ENCODE results near the gene LPO. TPM values are rescaled to one million over a fixed set of nuclear protein-coding genes. Genes with fewer than 3 reads are reported as not detected.

Gene LPO
- total RNA-seq, 1 experiment from 2014 or later, result 0.06 TPM

DNA sequence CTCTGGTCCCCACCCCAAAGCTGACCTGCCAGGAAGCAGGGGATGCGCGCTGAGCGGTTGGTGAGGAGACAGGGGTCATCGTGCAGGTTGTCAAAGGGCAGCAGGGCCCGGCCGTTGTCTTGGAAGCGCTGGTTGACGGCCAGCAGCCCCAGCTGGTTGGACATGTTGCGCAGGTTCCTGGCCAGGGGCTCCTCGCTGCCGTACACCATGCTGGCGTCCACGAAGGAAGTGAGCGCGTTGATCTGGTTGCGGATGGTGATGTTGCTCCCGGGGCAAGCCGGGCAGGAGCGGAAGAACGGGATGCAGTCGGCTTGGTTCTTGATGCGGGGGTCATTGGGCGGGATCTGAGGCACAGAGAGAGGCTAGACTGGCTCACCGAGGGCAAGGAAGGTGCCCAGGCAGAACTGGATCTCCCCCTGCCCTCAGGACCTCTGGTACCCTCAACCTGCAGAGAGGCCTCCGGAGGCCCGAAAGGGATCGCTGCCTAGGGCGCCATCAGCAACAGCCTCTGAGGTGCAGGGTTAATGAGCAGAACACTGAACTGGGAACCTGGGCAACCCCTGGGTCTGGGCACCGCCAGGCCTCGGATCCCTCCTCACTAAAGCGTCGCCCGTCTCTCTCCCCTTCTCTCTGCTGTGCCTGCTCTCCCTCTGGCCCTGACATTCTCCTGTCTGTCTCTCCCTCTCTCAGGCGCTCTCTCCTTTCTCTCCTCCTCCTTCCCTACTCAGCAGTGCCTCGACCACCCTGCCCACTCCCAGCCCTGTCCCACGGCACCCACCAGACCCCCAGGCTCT lies 39.6 kb downstream of the LPO start:
- no peak for DNase-seq (ENCODE audit: low read depth)

DNA sequence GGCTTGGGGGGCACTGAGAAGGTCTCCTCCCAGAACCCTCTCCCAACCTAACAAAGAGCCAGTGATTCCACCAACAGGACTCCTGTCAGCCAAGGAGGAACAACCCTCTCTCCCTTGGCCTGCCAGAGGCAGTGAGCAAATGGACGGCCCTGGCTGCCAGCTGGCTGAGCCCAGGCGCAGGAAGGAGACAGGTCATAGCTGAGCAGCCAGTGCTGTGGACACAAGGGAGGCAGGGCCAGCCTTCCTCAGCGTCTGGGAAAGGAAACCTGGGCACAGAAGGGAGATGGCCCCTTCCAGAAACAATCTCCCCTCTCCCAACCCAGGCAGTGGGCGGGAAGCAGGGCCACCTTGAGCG lies 40.3 kb downstream of the LPO start:
- no peak for DNase-seq (ENCODE audit: low read depth)

DNA sequence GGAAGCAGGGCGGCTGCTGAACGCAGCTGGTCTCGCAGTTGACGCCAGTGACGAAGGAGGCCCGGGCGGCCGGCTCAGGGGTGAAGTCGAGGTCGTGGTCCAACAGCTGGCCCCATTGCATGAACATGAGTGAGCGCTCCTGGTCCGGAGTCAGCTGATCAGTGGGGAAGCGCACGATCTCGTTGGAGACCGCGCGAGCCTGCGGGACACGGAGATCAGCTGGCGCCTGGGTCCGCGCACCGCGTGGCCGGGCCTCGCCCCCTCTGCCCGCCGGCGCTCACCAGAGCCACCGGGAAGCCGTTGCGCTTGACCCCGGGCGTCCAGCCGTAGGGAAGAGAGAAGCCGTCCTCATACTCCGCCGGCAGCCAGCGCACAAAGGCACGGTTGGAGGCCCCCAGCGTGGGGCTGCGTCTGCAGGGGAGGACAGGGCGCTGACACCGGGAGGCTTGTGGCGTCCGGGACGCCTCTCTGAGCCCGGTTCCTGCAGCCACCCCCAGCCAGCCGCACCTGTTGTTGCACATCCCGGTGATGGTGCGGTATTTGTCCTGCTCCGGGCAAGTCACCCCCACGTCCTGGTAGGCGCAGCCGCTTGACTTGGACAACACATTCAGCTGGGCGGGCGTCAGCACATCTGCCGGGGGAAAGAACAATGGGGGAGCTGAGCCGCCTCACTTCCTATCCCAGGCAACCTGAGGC lies 40.8 kb downstream of the LPO start:
- DNase-seq (ENCODE audit: low read depth), result no peak

DNA sequence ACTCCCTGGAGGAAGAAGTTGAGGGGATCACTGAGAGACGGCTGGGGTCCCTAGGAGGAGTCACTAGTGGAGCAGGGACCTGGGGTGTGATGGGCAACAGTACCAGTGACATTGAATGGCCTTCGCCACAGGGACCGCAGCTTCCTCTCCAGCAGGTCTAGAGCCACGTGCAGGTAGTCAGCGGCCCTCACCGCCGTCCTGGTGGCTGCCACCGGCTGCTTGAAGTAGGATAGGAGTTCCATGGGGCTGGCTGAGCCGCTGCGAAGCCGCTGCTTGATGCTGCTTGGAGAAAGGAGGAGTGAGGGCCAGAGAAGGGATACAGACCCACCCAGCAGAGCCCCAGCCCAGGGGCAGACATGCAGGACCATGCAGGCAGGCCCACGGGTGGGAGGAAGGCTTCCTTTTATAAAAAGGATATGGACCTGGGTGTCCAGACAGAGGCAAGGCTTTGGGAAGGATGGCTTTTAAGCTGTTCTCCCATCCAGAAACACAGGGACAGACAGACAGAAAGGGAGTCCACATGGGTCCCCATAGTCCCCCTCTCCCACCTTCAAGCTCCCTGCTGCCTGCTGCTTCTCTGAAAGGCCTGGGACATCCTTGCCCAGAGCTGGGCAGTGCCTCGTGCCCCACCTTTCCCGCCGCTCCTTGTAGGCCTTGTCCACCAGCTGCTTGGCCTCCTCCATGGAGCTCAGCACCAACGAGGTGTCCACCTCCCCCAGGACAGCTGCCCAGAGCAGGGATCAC lies 41.5 kb downstream of the LPO start:
- no peak for DNase-seq (ENCODE audit: low read depth)

GRCh38 chr17:58280480-58281217 lies 42.3 kb downstream of the LPO start, which contains the start of gene MPO:
MPO (minus strand) TSS chr17:58280935; CDS start chr17:58280758, 177 bp downstream.
- DNase-seq (ENCODE audit: low read depth), result no peak

DNA sequence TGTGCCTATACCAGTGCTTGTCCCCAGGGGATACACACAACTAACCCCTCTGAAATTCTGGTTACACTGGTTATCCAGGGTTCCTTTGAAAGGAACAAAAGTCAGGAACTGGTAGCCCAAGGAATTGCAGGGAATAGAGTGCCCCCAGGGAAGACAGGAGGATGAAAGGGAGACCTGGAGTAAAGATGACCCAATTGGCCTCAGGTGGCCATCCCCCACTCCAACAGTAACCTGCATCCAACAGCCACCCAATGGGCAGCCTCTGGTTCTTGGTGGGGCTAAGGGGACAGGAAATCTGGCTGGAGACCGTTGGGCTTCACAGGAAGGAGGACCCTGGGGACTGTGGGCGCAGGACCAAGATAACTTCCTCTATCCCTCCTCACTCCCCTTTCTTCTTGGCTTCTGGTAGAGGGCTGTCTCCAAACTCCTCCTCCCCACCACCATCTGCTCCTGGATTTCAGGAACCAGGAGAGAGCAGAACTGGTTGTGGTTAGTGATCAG lies 43.2 kb downstream of the LPO start:
- DNase-seq (ENCODE audit: low read depth), result no peak

GRCh38 chr17:58282442-58282841 lies 44.1 kb downstream of the LPO start:
- DNase-seq (ENCODE audit: low read depth), result no peak

DNA sequence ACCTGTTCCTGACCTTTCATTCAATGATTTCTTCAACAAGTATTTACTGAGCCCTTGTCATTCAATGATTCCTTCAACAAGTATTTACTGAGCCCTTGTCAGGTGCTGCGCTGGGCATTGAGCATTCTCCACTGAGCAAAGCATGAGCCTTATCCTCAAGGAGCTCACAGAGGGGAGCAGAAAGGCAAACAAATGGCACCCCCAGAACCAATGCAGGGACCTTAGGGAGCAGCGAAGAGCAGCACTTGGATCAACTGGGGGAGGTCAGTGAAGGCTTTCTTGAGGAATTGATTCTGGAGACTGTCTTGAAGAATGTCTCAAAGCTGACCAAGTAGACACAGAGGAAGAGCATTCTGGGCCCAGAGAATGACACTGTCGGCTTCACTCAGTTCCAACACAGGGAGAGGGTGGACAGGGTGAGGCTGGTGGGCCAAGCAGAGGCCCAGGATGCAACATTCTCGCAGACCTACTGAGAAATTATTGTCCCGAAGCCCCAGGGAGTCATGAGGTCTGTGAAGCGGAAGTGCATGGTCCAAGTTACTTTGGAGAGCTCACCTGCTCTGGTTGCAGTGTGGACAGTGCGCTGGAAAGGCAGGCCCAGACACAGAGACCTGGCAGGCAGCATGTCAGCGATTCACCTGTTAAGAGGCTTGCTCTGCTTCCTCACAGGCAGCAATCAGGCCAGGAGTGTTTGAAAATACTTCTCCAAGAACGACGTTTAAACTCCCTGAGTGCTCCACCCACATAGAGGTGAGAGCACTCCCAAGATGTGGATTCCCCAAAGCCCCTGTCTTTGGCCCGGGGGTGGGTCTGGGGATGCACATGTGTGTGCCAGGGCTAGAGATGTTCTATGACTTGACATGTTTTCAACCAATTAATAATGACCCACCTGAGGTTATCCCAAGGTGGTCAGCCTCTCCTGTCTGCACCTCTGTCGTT lies 45.6 kb downstream of the LPO start:
- no peak for DNase-seq (ENCODE audit: low read depth)

DNA sequence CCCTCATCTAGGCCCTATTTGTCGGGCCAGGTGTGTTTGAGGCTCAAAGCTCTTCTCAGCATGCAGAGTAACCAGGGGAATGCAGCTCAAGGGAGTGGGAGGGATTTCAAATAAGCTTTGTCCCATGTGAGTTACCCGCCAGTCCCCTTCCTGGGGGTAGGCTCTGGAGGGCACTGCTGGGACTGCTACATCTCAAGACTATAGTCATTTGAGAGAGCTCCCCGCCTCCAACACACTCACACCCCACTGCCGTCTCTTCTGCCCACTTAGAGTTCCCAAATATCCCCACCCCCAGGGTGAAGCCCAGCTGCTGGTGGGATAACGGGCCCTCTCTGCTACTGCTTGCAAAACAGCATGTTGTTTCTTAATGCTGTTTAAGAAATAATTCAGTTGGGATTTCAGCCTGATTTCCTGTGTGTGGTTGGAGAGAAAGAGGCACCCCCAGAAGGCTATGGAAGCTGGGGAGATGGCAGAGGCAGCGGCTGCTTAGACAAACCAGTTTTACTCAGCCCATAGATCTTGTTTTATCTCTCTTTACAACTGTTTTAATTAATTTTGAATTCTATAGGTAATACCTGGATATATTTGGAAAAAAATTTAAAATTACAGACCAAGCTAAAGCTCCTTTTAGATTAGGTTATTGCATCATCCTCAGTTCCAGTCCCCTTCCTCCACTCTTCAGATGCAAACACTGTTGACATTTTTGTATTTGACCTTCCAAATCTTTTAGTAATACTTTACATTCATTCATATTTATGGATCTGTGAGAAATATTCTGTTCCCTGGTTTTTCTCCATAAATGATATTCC lies 46.4 kb downstream of the LPO start:
- no peak for DNase-seq (ENCODE audit: low read depth)

DNA sequence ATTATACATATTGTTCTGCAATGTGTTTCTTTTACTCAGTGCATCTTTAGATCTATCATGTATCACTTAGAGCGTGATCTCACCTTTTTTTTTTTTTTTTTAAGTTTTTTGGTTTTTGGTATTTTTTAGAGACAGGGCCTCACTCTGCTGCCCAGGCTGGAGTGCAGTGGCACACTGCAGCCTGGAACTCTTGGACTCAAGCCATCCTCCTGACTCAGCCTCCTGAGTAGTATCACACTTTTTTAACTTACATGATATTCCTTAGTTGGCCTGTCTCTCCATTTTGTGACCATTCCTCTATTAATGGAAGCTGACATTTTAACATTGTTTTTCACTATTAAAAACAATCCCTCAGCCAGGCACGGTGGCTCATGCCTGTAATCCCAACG lies 47.0 kb downstream of the LPO start:
- peak; percentile 21 for DNase-seq (ENCODE audit: low read depth)

DNA sequence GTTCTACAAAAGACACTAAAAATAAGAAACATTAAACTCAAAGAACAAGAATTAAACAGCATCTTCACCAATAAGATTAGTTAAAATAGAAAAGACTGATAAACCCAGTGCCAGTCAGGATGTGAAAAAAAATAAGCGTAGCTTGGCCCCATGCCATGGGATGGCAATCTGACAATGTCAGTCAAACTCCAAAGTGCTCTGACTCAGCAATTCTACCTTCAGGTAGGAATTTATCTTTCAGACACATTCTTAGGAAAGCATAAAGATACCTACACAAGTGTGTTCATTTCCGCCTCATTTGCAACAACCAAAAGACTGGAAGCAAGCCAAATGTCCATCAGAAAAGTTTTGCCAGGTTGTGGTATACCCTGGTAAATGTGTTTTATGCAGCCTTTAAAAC lies 51.5 kb downstream of the LPO start:
- DNase-seq (ENCODE audit: low read depth), result no peak

DNA sequence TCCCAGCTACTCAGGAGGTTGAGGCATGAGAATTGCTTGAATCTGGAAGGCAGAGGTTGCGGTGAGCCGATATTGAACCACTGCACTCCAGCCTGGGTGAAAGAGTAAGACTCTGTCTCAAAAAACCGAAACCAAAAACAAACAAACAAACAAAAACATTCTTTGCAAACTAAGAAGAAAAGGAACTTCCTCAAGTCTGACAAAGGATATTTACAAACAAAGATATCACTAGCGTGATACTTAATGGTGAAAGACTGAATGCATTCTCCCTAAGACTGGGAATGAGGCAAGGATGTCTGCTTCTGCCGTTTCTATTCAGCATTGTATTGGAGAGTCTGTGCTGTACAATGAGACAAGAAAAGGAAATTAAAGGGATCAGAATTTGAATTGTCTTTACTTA lies 52.9 kb downstream of the LPO start:
- DNase-seq (ENCODE audit: low read depth), result no peak

DNA sequence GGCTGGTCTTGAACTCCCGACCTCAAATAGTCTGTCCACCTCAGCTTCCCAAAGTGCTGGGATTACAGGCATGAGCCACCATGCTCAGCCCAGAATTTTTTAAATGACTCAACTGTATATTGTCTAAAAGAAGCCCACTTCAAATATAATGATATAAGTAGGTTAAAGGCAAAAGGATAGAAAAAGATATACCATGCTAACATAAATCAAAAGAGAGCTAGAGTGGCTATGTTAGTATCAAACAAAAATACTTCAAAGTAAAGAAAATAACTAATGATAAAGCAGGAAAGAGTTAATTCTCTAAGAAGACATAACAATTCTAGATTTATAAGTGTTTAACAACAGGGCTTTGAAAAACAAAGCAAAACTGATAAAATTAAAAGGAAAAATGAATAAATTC lies 55.6 kb downstream of the LPO start:
- DNase-seq (ENCODE audit: low read depth), result no peak

GRCh38 chr17:58300336-58300735 lies 62.0 kb downstream of the LPO start:
- DNase-seq (ENCODE audit: low read depth), result no peak

DNA sequence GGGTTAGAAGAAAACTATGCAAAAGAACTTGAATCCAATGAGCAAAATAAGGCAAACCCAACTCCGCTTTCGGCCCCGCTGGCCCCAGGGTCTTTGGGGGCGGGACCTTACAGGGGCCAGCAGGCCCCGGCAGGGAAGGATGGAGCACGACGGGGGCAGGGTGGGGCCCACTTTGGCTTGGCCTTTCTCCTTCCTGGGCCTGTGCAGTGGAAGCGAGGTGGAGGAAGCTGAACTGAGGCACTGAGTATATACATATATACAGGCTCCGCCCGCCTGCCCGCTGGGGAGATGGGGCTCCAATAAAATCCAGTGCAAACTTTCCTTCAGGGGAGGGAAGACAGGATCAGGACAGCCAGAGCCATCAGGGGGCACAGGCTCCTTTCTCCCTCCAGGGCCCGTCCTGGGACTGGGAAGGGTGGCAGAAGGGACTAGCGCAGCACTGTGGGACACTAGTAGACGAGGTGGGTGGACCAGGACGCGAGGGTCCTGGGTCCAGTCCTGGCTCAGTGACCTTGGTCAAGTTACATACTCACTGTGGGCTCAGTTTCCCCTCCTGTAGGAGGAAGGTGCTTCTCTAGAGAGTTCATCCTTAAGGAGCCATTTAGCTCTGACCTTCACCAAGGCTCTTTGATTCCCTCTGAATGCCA lies 63.2 kb downstream of the LPO start:
- DNase-seq (ENCODE audit: low read depth), result no peak

GRCh38 chr17:58302171-58302918 lies 64.0 kb downstream of the LPO start:
- no peak for DNase-seq (ENCODE audit: low read depth)

DNA sequence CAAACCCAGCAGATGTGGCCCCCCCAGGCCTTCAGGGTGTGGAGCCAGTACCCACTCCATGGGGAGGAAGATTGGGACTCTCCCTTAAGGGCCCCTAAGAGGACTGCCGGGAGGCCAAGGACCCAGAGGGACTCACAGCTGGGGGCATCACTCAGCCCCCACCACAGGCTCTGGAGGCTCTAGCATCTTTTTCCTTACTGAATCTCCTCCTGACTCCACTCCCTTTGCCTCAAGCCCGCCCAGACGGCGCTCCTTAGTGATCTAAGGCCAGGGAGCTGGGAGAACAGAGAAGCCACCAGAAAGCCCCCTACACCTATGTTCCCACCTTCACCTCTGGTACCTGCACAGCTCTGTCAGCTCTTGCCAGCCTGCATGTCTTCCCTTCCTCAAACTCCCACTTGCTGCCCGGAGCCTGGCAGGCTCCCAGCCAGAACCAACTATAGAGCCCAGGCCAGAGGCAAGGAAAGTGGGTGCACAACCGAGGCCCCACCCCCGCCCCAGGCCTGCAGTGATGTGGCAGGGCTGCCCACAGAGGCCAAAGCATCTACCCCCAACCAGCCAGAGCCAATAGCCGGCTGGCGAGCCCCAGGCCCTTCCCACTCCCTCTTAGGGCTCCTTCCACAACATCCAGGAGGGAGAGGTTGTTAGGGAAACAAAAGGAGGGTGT lies 64.7 kb downstream of the LPO start:
- no peak for DNase-seq (ENCODE audit: low read depth)

All from Daoy (cell line).